Caco-2 (cell line): Measurements from ENCODE around the gene FAM180A. TPM values are rescaled to one million over a fixed set of nuclear protein-coding genes. Genes with fewer than 3 reads are reported as not detected.

Experiments
- BruUV-seq: library from RNA; stranded (reverse); fragments of 400-500 nt; replicated peaks from 2 replicates; lab custom pipeline; 2021; lab: Mats Ljungman, UMichigan
- CTCF ChIA-PET: fragments of 300-600 bp; sonication (Branson Sonifier 250); formaldehyde crosslinking; loops from one replicate; lab custom pipeline; 2022; ENCODE audit warnings: antibody characterized with exemption; lab: Charles Lee
- POLR2A ChIA-PET: fragments of 300-600 bp; sonication (Branson Sonifier 250); formaldehyde crosslinking; loops from one replicate; lab custom pipeline; 2022; ENCODE audit warnings: antibody characterized with exemption; lab: Charles Lee
- DNase-seq, 2 experiments: peaks; one replicate each; pipeline versions ENCODE4 v3.0.0 to v3.0.0-alpha.2; 2020 to 2022
- H3K27me3 ChIP-seq: replicated peaks from 2 replicates; pipeline ENCODE4 v1.6.0; 2011; ENCODE audit warnings: low read length; ENCODE audit not compliant: control insufficient read depth, insufficient read depth
- H3K36me3 ChIP-seq: 2 replicates; pipeline ENCODE4 v1.5.1; 2011; ENCODE audit warnings: low read length; ENCODE audit not compliant: control insufficient read depth, insufficient read depth
- H3K4me1 ChIP-seq: fragments of 250-450 bp; sonication (Bioruptor Pico); 2 replicates; pipeline ENCODE4 v1.5.1; 2020; ENCODE audit warnings: mild to moderate bottlenecking
- H3K4me3 ChIP-seq: 2 replicates; pipeline ENCODE4 v1.5.1; 2011; ENCODE audit warnings: low read depth, mild to moderate bottlenecking, control low read depth, low read length
- H3K9me3 ChIP-seq: fragments of 250-450 bp; sonication (Bioruptor Pico); 2 replicates; pipeline ENCODE4 v1.5.1; 2020; ENCODE audit warnings: mild to moderate bottlenecking, moderate library complexity
- H3K27ac Mint-ChIP-seq: one replicate; pipeline ENCODE4 v1.8.0; 2022; ENCODE audit warnings: mixed read lengths; ENCODE audit not compliant: unreplicated experiment
- H3K27me3 Mint-ChIP-seq: one replicate; pipeline ENCODE4 v1.8.0; 2022; ENCODE audit warnings: mixed read lengths; ENCODE audit not compliant: insufficient read depth, unreplicated experiment
- H3K36me3 Mint-ChIP-seq: one replicate; pipeline ENCODE4 v1.8.0; 2022; ENCODE audit warnings: mild to moderate bottlenecking, mixed read lengths; ENCODE audit not compliant: insufficient read depth, unreplicated experiment
- H3K4me1 Mint-ChIP-seq: one replicate; pipeline ENCODE4 v1.8.0; 2022; ENCODE audit warnings: low read depth, mixed read lengths; ENCODE audit not compliant: unreplicated experiment
- H3K4me3 Mint-ChIP-seq: one replicate; pipeline ENCODE4 v1.8.0; 2022; ENCODE audit warnings: mild to moderate bottlenecking, moderate library complexity, mixed read lengths; ENCODE audit not compliant: unreplicated experiment
- H3K9me3 Mint-ChIP-seq: one replicate; pipeline ENCODE4 v1.8.0; 2022; ENCODE audit warnings: mixed read lengths; ENCODE audit not compliant: unreplicated experiment
- intact Hi-C: fragments of 100-400 bp; cut with micrococcal nuclease; formaldehyde crosslinking; loops from one replicate; pipeline ENCODE4 v1.10.0; 2022; ENCODE audit not compliant: unreplicated experiment
- total RNA-seq: library from RNA; stranded (reverse); gene quantifications from 2 replicates; pipeline ENCODE4 v1.2.3, GENCODE V29; 2022
- TF ChIP-seq, protein P1 (sequence below), 2 experiments: fragments of 200-600 bp in 1 of 2; IDR thresholded peaks; 1 replicate in 1 of 2; 2 replicates in 1 of 2; pipeline versions ENCODE4 v1.5.1 to v1.8.0; 2011 to 2022; ENCODE audit warnings: antibody characterized with exemption in 1 of 2, control low read depth in 1 of 2, inconsistent platforms in 1 of 2, low read depth in 1 of 2, low read length in 1 of 2, mild to moderate bottlenecking in 1 of 2, moderate library complexity in 1 of 2; ENCODE audit not compliant: insufficient read depth in 1 of 2, severe bottlenecking in 1 of 2, unreplicated experiment in 1 of 2

FAM180A gene
- total RNA-seq, 1 experiment from 2014 or later = not detected

GRCh38 chr7:135731131-135731530, 17.5 kb downstream of the FAM180A start:
- H3K4me3 ChIP-seq = no peak overlapping the region
- POLR2A ChIA-PET = no interaction called here
- no TSS peak for BruUV-seq
- no peaks in the 10 kb centered on the region for H3K36me3 ChIP-seq
- Mint-ChIP-seq H3K4me1 (no peaks in the 10 kb centered on the region), H3K27me3 (no peaks in the 10 kb centered on the region), H3K4me3 (no peak overlapping the region), H3K9me3 (no peaks in the 10 kb centered on the region), H3K36me3 (no peaks in the 10 kb centered on the region), H3K27ac (no peak overlapping the region)
- H3K9me3 ChIP-seq = no peaks in the 10 kb centered on the region
- H3K27me3 ChIP-seq = no peaks in the 10 kb centered on the region
- CTCF ChIA-PET = interaction anchor here (1.8 kb wide), 1 partner anchor 69 kb away, joined by 4 read pairs; the partner anchor contains the start of gene STMP1
- intact Hi-C loops = no loop called here
- TF ChIP-seq, protein P1, sequence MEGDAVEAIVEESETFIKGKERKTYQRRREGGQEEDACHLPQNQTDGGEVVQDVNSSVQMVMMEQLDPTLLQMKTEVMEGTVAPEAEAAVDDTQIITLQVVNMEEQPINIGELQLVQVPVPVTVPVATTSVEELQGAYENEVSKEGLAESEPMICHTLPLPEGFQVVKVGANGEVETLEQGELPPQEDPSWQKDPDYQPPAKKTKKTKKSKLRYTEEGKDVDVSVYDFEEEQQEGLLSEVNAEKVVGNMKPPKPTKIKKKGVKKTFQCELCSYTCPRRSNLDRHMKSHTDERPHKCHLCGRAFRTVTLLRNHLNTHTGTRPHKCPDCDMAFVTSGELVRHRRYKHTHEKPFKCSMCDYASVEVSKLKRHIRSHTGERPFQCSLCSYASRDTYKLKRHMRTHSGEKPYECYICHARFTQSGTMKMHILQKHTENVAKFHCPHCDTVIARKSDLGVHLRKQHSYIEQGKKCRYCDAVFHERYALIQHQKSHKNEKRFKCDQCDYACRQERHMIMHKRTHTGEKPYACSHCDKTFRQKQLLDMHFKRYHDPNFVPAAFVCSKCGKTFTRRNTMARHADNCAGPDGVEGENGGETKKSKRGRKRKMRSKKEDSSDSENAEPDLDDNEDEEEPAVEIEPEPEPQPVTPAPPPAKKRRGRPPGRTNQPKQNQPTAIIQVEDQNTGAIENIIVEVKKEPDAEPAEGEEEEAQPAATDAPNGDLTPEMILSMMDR (IDR thresholded peaks at IDR 0.05; ENCODE audit: insufficient read depth in 1 of 2, low read depth in 1 of 2, low read length in 1 of 2, severe bottlenecking in 1 of 2, unreplicated experiment in 1 of 2) = no peak
- no peaks in the 10 kb centered on the region for H3K4me1 ChIP-seq
- DNase-seq = no peak

GRCh38 chr7:135729230-135729629, 19.4 kb downstream of the FAM180A start:
- Mint-ChIP-seq H3K36me3 (no peaks in the 10 kb centered on the region), H3K27ac (no peak overlapping the region), H3K9me3 (no peaks in the 10 kb centered on the region), H3K4me1 (no peaks in the 10 kb centered on the region), H3K27me3 (no peaks in the 10 kb centered on the region), H3K4me3 (no peak overlapping the region)
- TF ChIP-seq, protein P1 (IDR thresholded peaks at IDR 0.05; ENCODE audit: insufficient read depth in 1 of 2, low read depth in 1 of 2, low read length in 1 of 2, severe bottlenecking in 1 of 2, unreplicated experiment in 1 of 2) = no peak
- no peaks in the 10 kb centered on the region for H3K36me3 ChIP-seq
- CTCF ChIA-PET = no interaction called here
- H3K4me1 ChIP-seq = no peaks in the 10 kb centered on the region
- H3K9me3 ChIP-seq = no peaks in the 10 kb centered on the region
- no TSS peak for BruUV-seq
- H3K4me3 ChIP-seq = no peak overlapping the region
- H3K27me3 ChIP-seq = no peaks in the 10 kb centered on the region
- no peak for DNase-seq
- intact Hi-C loops = no loop called here
- POLR2A ChIA-PET = no interaction called here

- Mint-ChIP-seq H3K9me3 (no peaks in the 10 kb centered on the region), H3K27me3 (no peaks in the 10 kb centered on the region), H3K36me3 (no peaks in the 10 kb centered on the region), H3K4me3 (no peak within 1 kb of the TSS), H3K27ac (no peak within 1 kb of the TSS), H3K4me1 (no peaks in the 10 kb centered on the region)
- Histone ChIP-seq H3K4me3 (no peak within 1 kb of the TSS), H3K4me1 (no peaks in the 10 kb centered on the region), H3K27me3 (no peaks in the 10 kb centered on the region), H3K36me3 (no peaks in the 10 kb centered on the region), H3K9me3 (no peaks in the 10 kb centered on the region)
- intact Hi-C loops = no loop called here
- TF ChIP-seq, protein P1 (IDR thresholded peaks at IDR 0.05; ENCODE audit: insufficient read depth in 1 of 2, low read depth in 1 of 2, low read length in 1 of 2, severe bottlenecking in 1 of 2, unreplicated experiment in 1 of 2) = no peak
- ChIA-PET POLR2A (no interaction called here), CTCF (no interaction called here)
- no peak for DNase-seq
- no TSS peak for BruUV-seq
Observed at GRCh38 chr7:135728136-135728669, 20.4 kb downstream of the FAM180A start, which contains the start of gene SLC13A4. Gene SLC13A4, minus strand, starts transcription at chr7:135728186. Its CDS starts 690 bp downstream, at chr7:135727496.
